GM10248 (cell line): ENCODE measurements around the gene TDG.

Experiments
- CTCF ChIA-PET: fragments of 300-600 bp; sonication (Branson Sonifier 250); formaldehyde crosslinking; extraction: SDS; loops from one replicate; lab custom pipeline; 2021; ENCODE audit warnings: antibody characterized with exemption; lab: Yijun Ruan, JAX
- POLR2A ChIA-PET: fragments of 350-650 bp; sonication (Branson Sonifier 250); formaldehyde crosslinking; extraction: SDS; loops from one replicate; lab custom pipeline; 2020; ENCODE audit warnings: antibody characterized with exemption; lab: Yijun Ruan, JAX
- DNase-seq: peaks from one replicate; pipeline ENCODE4 v3.0.0; 2012; ENCODE audit errors: extremely low spot score
- CTCF ChIP-seq: IDR thresholded peaks from 2 replicates; pipeline ENCODE4 v1.5.1; 2012; ENCODE audit warnings: mild to moderate bottlenecking, low read depth; ENCODE audit errors: extremely low read depth, missing control alignments, control extremely low read depth

Gene TDG

DNA sequence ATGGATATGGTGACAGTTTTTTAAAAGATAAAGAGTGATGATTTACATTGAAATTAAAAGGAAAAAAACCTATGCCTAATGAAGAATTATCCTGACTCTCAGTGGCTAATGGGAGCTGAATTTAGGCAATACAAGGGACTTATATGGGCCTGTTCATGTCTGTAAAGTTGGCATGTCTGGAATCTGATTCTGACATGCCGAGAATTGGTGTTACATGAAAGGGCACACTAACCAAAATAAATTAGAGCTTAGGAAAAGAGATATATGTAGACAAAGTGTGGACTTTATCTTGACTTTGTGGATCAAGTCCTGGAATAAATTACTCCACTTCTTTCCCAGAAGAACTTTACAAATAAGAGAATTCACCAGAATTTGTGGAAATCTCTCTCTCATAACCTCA is 1.1 kb downstream of the TDG start:
- POLR2A ChIA-PET: interaction anchor here (0.7 to 2.1 kb wide), 3 partner anchors 10 to 93 kb away, joined by 6 to 15 read pairs (median 8); partner anchors contain the start of gene HSP90B1
- no peak for TF ChIP-seq CTCF
- CTCF ChIA-PET: interaction anchor here (1.3 to 3.7 kb wide), 4 partner anchors 9 to 142 kb away, joined by 3 to 12 read pairs (median 4); no protein-coding TSS in a partner anchor
- no peak for DNase-seq

GRCh38 chr12:103969391-103969790 is 3.7 kb downstream of the TDG start:
- no peak for TF ChIP-seq CTCF
- POLR2A ChIA-PET: no interaction called here

DNA sequence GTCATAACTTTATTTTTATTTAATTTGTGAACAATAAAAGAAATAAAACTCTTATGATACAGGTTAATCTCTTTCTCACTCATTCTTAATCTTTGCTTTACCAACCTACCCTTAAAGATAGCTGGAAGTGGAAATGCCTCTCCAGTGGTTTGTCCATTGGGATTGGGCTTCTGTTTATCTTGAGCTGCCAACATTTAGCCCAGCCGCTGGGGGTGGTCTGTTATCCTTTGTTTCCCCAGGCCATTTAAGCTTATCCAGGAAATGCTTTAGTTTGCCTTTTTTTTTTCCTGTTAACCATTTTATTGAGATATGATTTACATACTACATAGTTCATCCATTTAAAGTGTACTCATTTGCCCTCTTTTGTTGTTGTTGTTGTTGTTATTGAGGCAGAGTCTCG is 8.2 kb downstream of the TDG start:
- ChIA-PET POLR2A (no interaction called here), CTCF (interaction anchor here (0.7 to 1.4 kb wide), 5 partner anchors 10 to 138 kb away, joined by 3 to 5 read pairs (median 3); partner anchors contain the start of gene HCFC2)
- DNase-seq: no peak
- no peak for TF ChIP-seq CTCF

More at GRCh38 chr12:103969391-103969790, 3.7 kb downstream of the TDG start:
- no peak for DNase-seq
- CTCF ChIA-PET: interaction anchor here (0.8 to 1.5 kb wide), 3 partner anchors 85 to 140 kb away, joined by 3 read pairs; no protein-coding TSS in a partner anchor

DNA sequence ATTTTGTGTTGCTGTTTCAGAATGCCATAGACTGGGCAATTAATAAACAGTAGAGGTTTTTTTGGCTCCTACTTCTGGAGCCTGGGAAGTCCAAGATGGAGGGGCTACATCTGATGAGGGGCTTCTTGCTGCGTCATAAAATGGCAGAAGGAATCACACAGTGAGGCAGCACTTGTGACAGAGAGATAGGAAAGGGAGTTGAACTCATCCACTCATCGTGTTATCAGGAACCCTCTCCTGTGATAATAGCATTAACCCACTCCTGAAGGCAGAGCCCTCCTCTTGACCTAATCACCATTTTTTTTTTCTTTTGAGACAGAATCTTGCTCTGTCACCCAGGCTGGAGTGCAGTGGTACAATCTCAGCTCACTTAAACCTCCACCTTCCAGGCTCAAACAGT is 9.7 kb downstream of the TDG start:
- CTCF ChIA-PET: interaction anchor here (1.0 kb wide), 1 partner anchor 8 kb away, joined by 4 read pairs; no protein-coding TSS in a partner anchor
- TF ChIP-seq CTCF: no peak
- DNase-seq: no peak
- POLR2A ChIA-PET: no interaction called here

DNA sequence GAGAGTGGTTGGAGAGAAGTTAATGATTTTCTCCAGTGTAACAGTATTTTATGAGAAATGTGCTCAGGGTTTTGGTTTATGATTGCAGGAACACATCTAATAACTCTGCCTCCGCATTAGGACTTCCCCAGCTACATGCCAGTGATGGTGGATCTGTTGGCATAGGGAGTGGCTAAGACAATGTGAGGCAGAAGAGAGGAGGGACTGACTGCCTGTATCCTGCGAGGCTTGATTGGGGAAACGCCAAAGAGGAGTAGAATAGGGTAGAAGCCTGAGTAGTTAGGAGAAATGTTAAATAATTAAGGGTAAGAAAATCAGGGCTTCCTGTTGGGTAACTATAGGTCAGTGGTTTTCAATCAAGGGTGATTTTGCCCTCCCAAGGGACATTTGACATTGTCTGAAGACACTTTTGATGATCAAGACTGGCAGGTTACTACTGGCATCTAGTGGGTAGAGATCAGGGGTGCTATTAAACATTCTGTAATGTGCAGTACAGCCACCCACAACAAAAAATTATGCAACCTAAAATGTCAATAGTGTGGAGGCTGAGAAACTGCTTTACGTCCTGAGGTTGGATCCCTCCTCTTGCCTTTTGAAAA is 12.8 kb downstream of the TDG start:
- no peak for DNase-seq
- TF ChIP-seq CTCF: no peak
- ChIA-PET POLR2A (no interaction called here), CTCF (interaction anchor here (1.6 kb wide), 1 partner anchor 13 kb away, joined by 4 read pairs; the partner anchor contains the start of gene TDG)

DNA sequence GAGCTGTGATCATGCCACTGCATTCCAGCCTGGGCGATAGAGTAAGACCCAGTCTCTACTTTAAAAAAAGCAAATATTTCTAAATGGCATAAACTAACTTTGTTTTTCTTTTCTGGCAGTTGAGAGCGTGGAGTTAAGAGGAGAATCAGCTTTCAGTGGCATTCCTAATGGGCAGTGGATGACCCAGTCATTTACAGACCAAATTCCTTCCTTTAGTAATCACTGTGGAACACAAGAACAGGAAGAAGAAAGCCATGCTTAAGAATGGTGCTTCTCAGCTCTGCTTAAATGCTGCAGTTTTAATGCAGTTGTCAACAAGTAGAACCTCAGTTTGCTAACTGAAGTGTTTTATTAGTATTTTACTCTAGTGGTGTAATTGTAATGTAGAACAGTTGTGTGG is 21.2 kb downstream of the TDG start:
- POLR2A ChIA-PET: no interaction called here
- CTCF ChIA-PET: no interaction called here
- no peak for DNase-seq
- no peak for TF ChIP-seq CTCF
